NOMO-1 treated with dmso at 0.1 percent for 144 hours (cell line): ENCODE data around the gene LARGE1.

ENCODE experiments used
- DNase-seq: peaks from one replicate; lab custom pipeline; 2025; ENCODE audit not compliant: unreplicated experiment; lab: John Stamatoyannopoulos, UW

The LARGE1 gene

DNA sequence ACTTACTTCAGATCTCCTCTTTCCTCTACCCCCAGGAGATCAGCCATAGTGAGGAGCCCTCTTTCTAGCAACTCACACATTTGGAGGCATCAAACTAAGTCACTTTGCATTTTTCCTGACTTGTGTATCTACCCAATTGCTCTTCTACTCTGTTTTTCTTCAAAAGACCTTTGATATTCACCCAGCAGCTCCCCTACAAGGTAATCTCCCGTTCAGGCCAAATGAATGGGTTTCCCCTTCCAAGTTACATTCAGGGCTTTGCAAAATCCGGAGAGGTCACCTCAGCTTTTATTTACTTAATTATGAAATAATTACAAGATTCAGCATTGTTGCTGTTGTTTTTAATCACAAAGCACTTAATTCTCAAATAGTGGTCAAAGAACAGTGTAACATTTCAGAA, 6.1 kb downstream of the LARGE1 start:
- no peak for DNase-seq

DNA sequence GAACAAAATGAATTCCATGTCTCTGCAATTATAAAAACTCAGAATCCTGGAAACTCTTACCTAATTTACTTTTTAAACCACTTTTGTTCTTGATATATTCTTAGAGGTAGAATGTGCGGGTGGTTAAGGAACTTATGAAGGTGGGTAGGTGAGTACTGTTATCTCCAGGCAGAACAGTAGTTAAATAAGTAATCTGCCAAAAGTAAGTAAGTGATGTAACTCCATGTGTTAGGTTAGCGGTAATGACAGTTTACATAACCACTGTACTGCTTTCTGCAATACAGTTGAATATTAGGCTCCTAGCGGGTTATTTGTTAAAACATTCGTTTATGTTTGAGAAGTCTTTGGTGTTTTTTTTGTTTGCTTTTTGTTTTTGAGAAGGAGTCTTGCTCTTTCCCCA, 7.1 kb downstream of the LARGE1 start:
- no peak for DNase-seq

DNA sequence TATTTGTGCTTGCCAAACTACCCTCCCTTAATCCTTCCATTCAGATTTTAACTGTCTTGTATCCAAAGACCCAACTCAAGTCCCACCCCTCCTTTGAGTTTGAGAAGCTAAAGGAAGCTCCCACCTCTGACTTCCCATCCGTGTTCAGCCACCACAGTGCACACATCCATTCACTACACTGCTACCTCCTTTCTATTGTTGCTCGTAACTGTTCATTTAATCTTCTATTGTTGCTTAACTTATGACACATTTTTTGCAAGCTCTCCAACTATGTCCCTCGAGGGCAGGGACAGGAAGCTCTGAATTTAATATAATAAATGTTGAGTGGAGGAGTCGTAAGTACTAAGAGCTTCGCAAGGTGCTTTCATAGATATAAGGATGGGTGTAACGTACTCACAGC, 10.4 kb downstream of the LARGE1 start:
- no peak for DNase-seq

DNA sequence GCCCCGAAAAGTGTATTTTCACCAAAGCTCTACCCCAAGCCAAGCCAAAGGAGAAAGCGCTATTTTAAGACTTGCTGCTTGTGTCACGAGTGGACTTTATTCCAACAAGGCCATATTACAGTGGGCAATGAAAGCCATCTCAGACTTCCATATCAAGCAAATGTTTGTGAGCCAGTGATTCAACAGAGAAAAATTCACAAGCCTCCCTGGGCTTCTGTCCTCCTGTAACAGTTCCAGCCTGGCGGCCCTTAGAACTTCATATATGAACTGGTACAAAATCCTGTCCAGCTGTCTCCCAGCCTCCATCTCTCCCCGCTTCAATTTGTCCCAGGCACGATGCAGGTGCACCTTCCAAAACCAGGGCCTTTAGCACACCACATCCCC, 11.2 kb downstream of the LARGE1 start:
- no peak for DNase-seq

DNA sequence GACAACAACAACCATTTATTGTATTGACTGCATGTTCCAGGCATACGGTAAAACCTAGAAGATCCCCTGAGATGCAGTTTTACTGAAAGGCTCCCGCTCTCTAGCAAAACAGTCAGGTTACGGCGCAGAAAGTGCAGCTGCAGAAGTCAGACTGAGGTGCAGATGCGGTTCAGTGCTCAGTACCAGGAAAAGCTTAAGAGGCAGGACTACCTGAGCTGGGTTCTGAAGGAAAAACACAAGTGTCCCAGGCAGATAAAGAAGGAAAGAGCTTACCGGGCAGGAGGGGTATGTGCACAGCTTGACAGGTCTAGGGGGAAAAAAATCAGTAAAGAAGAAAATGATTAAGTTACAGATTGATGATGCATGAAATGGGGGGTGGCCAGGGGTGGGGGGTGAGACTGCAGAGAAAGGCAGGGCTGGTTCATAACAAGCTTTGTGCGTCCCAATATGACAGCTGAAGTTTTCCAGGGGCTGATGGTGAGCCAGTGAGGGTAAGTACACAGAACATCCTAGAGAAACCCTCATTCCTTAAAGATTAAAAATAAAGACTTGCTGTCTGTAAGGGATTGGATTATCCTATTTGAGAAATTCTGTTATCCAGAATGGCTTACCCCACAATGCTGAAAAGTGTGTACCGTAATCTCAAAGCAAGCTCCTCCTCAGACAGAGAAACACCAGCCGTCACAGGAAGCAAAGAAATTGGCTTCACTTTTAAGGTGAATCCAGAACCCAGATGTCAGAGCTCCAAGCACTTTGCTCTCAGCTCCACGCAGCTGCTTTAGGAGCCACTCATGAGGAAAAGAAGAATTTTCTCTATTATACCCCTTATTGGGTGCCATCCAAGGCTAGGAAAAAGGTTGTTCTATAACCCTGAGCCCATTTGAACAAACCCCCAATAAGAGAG, 11.9 kb downstream of the LARGE1 start:
- no peak for DNase-seq

DNA sequence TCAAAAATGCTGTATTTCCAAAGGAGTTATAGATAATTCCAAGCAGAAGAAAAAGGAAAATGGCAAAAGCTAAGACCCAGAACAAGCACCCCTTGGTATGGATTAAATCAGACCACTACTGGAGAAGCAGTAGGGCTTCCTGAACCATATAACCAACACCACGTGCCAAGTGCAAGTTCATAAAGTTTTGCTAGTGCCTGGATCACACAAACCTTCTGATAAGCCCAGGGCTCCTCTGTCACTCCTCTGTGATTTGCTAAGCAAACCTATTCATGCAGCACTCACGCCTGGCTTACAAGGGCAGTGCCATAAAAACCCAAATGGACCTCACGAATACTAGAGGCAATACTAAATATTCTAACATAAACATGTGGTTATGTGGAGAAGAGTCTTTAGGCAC, 13.3 kb downstream of the LARGE1 start:
- no peak for DNase-seq

DNA sequence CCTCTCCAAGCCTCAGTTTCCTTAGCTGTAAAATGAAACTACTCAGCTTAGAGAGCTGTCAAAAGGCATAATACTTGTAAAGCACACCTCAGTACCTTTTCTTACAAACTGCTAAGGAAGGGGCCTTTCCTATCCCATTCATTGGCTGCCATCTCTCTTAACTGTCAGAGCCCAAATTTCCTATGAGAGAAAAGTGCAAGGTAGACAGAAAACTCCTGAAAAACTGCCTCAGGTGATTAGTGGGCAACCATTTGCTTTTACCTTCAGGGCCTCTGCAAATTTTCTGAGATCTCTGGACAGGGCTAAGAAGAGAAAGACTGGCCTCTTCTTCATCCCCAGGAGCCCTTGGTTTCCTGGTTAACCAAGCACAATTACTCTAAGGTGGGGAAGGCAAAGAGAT, 13.8 kb downstream of the LARGE1 start:
- DNase-seq, result no peak

DNA sequence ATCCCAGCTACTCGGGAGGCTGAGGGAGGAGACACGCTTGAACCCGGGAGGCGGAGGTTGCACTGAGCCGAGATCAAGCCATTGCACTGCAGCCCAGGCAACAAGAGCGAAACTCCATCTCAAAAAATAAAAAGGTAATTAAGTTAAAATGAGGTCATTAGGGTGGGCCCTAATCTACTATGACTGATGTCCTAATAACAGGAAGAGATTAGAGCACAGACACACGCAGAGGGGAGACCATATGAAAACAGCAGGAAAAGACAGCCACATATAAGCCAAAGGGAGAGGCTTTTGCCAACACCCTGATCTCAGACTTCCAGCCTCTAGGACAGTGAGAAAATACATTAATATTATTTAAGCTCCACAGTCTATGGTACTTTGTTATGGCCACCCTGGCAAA, 17.3 kb downstream of the LARGE1 start:
- no peak for DNase-seq

DNA sequence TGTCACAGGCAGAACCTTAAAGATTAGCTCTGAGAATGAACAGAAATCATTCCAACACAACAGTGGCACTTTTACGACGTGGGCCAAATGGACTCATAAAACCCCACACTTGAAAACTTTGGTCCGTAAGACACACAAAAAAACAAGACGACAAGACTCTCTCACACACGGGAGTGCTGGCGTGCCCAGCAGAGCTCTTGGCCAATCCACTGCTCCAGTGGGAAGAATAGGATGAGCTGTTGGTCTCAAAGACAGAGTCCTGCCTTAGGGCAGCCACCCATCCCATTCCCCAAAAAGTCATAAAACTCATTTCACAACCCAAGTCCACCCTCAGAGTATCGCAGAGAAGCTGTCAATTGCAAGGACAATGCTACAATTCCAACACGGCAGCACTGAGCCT, 18.2 kb downstream of the LARGE1 start:
- DNase-seq, result no peak

DNA sequence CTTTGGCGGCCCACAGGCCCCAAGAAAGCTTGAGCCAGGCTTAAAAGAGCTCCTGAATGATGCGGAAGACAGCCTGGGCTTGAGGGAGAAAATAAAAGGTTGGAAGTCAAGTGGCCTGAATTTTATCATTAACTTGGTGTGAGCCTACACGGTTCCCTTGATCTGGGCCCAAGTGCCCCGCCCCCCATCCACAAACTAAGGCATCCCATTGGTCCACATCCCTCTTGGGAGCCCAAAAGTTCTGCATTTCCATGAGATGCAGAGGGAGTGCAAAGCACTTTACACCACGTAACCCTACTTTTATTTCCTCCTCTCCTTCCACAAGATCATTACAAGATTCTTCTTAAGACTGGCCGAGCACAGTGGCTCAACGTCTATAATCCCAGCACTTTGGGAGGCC, 22.2 kb downstream of the LARGE1 start:
- DNase-seq, result no peak

DNA sequence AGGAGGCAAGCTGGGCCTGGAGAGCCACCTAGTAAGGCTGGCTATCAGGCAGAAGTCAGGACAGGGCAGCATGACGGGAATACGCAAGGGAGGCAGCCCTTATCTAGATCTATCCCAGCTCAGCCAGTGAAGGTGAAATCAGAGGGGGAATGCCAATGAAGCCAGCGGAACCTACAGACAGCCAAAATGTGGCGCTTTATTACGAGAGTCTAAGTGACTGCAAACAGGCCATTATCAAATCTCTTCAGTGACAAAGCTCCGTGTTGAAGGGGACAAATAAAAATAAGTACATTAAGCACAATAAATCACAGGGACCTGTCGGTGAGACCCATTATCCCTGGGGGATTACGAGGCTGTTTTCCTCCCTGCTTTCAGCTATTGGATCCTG, 22.8 kb downstream of the LARGE1 start:
- DNase-seq, result no peak

DNA sequence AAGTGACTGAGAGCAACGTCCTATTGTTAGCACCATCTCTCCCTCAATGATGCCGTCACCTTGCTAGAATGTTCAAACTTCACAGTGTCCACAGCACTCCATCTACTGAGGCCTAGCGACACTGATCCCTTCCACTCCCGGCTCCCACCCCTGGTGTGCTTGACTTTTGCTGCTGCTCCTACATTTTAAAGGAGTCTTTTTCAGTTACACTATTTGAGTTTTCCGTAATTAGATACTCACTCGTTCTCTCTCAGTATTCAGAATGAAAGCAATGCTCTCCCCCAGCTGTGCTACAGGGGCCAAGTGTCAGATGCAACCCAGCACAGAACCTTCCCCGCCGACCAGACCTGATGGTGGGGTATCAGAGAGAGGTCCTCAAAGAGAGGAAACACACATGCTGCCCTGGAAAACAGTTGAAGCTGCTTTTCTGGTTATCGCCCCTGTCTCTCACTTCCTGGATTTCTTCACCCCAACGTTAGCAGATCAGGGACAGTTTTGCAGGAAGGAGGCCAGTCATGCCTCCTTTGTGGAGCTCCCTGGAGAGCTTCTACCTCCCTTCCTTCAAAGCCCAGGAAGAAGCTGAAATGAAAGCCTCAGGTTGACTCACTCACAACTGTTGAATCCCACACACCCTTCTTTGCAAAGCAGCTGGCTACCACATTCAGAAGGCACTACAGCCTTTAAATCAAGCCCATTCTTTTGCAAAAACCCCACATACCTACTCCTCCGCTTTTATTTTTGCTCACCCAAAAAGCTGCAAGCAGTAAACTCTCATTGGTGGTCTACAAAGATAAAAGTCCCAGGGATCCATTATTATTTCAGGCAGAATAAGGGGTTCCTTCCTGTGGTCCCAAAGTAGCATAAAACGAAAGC, 23.5 kb downstream of the LARGE1 start:
- DNase-seq, result no peak

DNA sequence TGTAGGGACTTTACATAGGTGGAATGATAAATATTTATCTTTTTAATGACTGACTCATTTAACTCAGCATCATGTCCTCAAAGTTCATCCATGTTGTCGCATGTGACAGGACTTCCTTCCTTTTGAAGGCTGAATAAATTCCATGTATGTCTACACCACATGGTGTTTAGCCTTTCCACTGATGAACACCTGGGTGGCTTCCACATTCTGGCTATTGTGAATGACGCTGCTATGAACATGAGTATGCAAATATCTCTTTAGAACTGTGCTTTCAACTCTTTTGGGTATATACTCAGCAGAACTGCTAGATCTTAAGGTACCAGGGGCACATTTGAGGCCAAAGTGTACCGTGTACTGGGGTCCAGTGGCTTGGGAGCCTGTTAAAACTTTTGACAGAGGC, 24.1 kb downstream of the LARGE1 start:
- DNase-seq, result no peak

DNA sequence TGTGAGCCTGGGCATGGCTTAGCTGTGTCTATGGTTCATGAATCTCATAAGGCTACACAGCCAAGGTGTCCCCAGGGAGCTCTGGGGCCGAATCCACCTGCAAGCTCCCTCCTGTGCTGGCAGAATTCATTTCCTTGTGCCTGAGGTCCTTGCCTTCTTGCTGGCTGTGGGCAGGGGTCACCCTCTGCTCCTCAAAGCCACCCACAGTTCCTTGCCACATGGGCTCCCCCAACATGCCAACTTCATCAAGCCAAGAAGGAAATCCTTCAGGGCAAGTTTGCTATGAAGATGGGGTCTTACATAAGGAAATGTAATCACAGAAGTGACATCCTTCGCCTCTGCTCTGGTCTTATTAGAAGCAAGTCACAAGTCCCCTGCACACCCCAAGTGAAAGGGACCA, 24.8 kb downstream of the LARGE1 start:
- no peak for DNase-seq

DNA sequence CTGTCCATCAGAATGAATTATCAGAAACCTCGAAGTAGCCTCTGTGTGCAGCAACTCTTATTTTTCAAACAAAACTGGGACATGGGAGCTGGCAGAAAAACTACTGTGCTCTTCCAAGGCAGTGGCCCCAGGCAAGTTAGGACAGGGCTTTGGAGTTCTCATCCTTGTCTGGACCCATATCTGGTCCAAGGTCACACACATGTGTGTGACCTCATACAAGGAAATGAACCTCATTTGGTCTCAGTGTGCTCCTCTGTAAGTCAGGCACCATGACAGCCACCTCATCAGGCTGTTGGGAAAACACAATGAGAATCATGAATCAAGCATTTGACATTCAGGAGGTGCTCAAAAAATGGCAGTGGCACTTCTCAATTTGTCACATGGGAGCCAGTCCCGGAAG, 25.8 kb downstream of the LARGE1 start:
- no peak for DNase-seq

DNA sequence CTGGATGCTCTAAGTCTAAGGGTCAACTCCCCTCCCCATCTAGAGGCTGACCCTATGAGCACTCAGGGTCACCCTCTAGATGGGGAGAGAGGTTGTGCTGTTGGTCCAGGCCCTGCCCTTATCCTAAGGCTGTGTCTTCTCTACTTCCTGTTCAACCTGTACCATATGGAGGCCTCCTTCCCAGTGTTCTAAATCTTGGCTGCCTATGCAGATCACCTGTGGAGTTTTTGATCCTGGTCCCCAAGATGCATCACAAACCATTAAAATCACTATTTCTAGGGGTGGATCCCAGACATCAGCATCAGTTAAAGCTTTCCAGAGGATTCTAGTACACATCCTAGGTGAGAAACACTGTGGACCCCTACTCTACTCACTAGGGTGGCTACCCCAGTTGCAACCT, 26.2 kb downstream of the LARGE1 start:
- DNase-seq, result no peak

DNA sequence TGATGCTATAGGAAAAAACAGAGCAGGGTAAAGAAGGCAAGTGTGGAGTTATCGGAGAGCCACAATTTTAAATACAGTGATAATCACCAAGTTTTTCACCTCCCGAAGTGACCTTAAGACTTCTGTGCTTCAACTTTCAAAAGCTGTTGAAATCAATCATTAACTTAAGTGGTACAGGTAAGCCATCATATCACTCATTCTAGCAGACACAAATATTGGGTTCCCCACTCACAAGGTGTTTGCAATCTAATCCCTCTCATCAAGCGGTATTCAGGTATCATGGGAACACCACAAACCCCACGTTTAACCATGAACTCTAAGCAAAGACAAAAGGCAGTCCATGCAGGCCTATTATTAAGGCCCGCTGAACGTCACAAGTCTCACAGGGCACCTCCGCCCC, 26.8 kb downstream of the LARGE1 start:
- no peak for DNase-seq

DNA sequence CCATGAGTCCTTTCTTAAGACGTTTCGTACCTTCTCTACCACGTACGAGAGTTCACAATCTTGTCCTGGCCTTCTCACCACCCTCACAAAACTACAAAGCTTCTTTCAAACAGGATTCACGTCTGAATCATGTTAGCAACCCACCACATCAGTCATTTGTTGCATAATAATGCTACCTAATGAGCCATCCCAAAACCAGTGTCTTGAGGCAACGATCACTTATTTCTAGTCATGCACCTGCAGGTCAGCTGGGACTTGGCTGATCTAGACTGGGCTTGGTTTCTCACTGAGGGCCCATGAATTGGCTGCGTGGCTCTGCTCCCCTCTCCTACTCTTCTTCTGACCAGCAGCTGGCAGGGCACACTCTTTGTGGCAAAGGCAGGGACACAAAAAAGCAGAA, 28.3 kb downstream of the LARGE1 start:
- no peak for DNase-seq

DNA sequence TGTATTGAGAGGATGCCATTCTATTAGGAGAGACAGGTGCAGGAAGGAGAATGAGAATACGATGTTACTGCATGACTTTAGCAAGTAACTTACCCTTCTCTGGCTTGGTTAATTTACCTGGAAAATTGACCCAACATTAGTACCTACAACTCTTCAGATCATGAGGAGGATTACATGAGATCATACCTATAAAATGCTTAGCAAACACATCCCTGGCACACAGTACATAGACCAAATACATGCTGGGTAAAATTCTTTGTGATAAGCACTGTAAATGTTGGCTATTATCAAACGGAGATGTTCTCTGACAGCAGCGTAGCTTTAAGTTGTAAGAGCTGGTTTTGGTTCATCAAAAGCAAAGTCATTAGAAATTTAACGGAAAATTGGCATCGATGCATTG, 28.8 kb downstream of the LARGE1 start:
- DNase-seq, result no peak

DNA sequence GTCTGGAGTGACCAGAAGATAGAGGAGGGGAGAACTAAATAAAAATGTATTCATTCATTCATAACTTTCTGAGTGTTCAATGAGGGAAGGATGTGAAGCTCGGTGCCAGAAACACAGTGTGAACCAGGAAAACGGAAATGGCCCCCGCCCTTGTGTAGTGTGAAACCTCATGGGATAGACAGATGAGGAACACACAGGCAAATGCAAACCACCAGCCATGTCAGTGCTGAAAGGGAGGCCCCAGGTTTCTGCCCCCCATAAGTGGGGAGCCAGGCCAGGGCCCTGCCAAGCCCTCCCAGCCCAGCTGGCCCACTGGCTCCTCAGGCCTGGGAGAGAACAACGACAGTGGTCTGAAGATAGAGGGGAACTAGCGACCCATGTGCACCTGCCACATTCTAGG, 30.5 kb downstream of the LARGE1 start:
- no peak for DNase-seq

DNA sequence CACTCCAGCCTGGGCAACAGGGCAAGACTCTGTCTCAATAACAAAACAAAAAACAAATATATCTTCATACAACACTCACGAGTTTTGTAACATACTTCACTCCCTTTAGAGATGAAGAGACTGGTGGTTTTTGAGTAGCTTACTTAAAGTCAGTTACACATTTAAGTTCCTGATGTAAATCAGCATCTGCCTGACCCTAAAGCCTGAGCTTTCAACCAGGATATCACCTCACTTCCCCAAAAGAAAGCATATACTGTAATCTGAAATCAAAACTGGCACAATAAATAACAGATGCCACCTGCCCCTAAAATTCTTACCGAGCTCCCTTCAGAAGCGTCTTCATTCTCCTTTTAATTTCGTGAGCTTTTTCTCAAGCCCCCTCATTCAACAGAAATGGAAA, 31.5 kb downstream of the LARGE1 start:
- no peak for DNase-seq

DNA sequence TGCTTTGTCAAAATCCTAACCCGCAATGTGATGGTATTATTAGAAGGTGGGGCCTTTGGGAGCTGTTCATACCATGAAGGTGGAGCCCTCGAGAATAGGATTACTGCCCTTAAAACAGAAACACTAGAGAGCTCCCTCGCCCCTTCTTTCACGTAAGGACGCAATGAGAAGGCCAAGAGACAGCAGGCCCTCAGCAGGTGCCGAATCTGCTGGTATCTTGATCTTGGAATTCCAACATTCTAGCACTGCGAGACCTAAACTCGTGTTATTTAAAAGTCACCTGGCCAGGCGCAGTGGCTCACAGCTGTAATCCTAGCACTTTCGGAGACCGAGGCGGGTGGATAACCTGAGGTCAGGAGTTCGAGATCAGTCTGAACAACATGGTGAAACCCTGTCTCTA, 33.1 kb downstream of the LARGE1 start:
- no peak for DNase-seq
